Measurements from ENCODE around the gene SAP30L.

- TF ChIP-seq USF1 (IDR thresholded peaks at IDR 0.05) (no peak), NFIC (IDR thresholded peaks at IDR 0.05) (no peak), EGR1 (IDR thresholded peaks at IDR 0.05) (no peak), TCF12 (IDR thresholded peaks at IDR 0.05; ENCODE audit: low read depth) (no peak), MAX (IDR thresholded peaks at IDR 0.05) (no peak), REST (IDR thresholded peaks at IDR 0.05; ENCODE audit: low read depth) (no peak), CREB1 (IDR thresholded peaks at IDR 0.05; ENCODE audit: low read depth) (no peak), FOXM1 (IDR thresholded peaks at IDR 0.05; ENCODE audit: borderline replicate concordance, low read depth) (no peak), CEBPB (IDR thresholded peaks at IDR 0.05) (no peak), RAD21 (IDR thresholded peaks at IDR 0.05; ENCODE audit: low read depth) (no peak), TAF1 (IDR thresholded peaks at IDR 0.05; ENCODE audit: low read depth) (no peak), EP300 (IDR thresholded peaks at IDR 0.05; ENCODE audit: borderline replicate concordance) (no peak), YY1 (IDR thresholded peaks at IDR 0.05; ENCODE audit: low read depth) (no peak), ZBTB7A (IDR thresholded peaks at IDR 0.05; ENCODE audit: low read depth) (no peak)
These were observed 49.7 kb upstream of the SAP30L start for GRCh38 chr5:154396128-154396527.

Measured in Ishikawa (cell line).